Thyroid gland (tissue), 4 donors: ENCODE measurements around the gene IL4.

ENCODE experiments used
- CTCF ChIP-seq, 6 experiments: fragments of 200-600 bp in 3 of 6; fragments of 450-650 bp in 3 of 6; sonication (generic) in 3 of 6; IDR thresholded peaks; one replicate each; pipeline ENCODE4 v1.5.1; 2016 to 2019; ENCODE audit warnings: antibody characterized with exemption in 6 of 6, mild to moderate bottlenecking in 2 of 6, inconsistent platforms in 1 of 6, moderate library complexity in 1 of 6
- POLR2A ChIP-seq, 2 donors: fragments of 450-650 bp; IDR thresholded peaks; one replicate each; pipeline ENCODE4 v1.6.1; 2017; ENCODE audit warnings: antibody characterized with exemption in 2 of 2, mild to moderate bottlenecking in 2 of 2, moderate library complexity in 1 of 2

DNA sequence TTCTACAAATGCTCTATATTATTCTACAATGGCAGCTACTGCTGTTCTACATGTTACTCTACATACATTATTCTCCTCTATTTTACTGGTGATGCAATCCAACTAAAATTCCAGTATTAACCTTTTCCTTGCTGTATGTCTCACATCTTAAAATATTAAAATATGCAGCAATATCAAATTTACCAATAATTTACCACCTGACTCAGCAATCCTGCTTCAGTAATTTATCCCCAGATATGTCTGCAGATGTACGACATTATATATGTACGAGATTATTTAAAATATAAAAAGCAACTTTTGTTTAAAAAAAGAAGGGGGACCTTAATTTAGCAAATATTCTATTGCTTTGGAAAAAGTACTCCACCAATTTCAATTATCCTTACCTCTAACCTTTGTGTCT is 52.0 kb downstream of the IL4 start:
- TF ChIP-seq CTCF (IDR thresholded peaks at IDR 0.05) (no peak), POLR2A (IDR thresholded peaks at IDR 0.05) (no peak)
